GM10248 (cell line): Measurements from ENCODE around the gene CFAP77.

Experiments used
- CTCF ChIA-PET: fragments of 300-600 bp; sonication (Branson Sonifier 250); formaldehyde crosslinking; extraction: SDS; loops from one replicate; lab custom pipeline; 2021; ENCODE audit warnings: antibody characterized with exemption; lab: Yijun Ruan, JAX
- POLR2A ChIA-PET: fragments of 350-650 bp; sonication (Branson Sonifier 250); formaldehyde crosslinking; extraction: SDS; loops from one replicate; lab custom pipeline; 2020; ENCODE audit warnings: antibody characterized with exemption; lab: Yijun Ruan, JAX
- DNase-seq: peaks from one replicate; pipeline ENCODE4 v3.0.0; 2012; ENCODE audit errors: extremely low spot score
- TF ChIP-seq, protein P1 (sequence below): IDR thresholded peaks from 2 replicates; pipeline ENCODE4 v1.5.1; 2012; ENCODE audit warnings: mild to moderate bottlenecking, low read depth; ENCODE audit errors: extremely low read depth, missing control alignments, control extremely low read depth

The CFAP77 gene

DNA sequence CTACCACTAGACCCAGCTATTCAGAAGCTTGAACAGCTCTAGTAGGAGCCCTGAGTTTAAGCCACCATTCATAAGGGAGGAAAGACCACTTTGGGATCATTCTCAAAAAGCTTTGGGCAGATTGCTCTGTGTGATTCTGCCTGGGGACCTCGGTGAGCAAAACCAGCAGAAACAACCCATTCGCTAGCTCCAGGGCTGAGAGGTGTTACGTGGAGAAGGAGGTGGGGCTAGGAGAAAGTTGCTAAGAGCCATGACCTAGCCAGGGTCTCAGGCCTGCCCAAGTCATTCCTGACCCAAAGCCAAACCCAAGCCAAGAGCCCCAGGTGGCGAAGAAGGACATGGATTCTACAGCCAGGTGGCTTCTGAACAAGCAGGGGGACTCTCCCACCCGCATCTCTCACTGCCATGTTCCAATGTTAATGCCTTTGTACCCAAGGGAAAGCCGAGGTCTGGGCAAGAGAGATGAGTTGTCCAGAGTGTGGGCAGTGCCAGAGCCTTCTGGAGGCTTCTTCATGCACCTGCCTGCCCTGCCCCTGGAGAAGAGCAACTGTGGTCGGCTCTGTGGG lies 168.4 kb downstream of the CFAP77 start:
- ChIA-PET POLR2A (no interaction called here), CTCF (interaction anchor here (1.0 kb wide), 1 partner anchor 71 kb away, joined by 4 read pairs; no protein-coding TSS in a partner anchor)
- DNase-seq: no peak
- TF ChIP-seq, protein P1, sequence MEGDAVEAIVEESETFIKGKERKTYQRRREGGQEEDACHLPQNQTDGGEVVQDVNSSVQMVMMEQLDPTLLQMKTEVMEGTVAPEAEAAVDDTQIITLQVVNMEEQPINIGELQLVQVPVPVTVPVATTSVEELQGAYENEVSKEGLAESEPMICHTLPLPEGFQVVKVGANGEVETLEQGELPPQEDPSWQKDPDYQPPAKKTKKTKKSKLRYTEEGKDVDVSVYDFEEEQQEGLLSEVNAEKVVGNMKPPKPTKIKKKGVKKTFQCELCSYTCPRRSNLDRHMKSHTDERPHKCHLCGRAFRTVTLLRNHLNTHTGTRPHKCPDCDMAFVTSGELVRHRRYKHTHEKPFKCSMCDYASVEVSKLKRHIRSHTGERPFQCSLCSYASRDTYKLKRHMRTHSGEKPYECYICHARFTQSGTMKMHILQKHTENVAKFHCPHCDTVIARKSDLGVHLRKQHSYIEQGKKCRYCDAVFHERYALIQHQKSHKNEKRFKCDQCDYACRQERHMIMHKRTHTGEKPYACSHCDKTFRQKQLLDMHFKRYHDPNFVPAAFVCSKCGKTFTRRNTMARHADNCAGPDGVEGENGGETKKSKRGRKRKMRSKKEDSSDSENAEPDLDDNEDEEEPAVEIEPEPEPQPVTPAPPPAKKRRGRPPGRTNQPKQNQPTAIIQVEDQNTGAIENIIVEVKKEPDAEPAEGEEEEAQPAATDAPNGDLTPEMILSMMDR: no peak

DNA sequence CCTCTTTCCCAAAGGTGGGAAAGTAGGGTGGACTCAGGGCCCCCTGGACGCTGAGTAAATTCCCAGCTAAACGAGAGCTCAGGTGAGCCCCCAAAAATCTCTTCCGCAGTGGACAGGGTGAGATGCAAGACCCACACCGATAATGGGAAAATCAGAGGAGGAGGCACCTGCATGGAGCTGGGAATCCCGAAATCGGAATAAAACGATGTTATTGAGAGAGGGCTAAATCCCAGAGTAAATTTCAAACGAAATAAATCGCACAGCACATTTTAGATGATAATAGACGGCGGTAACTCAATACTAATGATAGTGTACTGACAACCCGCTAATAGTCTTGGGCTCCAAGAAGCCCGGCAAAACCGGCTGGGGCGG lies 169.4 kb downstream of the CFAP77 start:
- TF ChIP-seq, protein P1: no peak
- ChIA-PET POLR2A (no interaction called here), CTCF (no interaction called here)
- DNase-seq: no peak

DNA sequence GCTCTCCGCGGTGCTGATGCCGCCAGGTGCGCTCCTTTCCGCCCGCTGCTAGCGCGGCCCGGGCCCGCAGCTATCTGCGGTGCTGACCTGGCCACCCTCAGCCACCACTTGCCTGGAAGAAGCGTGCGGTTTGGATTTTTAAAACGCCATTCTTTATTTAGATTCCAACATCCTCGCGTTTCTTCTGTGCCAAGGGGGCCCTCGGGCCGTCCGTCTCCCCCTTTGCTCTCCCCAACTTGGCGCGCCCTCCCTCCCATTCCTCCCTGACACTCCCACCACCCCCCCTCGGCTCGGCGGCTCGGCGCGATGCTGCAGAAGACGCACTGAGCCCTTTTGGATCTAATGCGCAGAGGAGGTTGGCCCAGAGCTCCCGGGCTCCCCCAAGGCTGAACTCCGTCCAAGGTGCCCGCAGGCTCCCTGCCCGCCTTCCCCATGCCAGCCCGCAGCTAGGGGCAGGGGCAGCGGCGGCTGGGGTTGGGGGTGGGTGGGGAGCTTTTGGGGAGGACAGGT lies 172.3 kb downstream of the CFAP77 start, which contains the start of gene BARHL1:
TSS of gene BARHL1 (plus strand) at position 331 of the 510 bp plus-strand sequence. CDS start 192 bp downstream, outside the sequence.
- no peak for DNase-seq
- TF ChIP-seq, protein P1: no peak
- POLR2A ChIA-PET: interaction anchor here (0.7 kb wide), 1 partner anchor 331 kb away, joined by 3 read pairs; no protein-coding TSS in a partner anchor
- CTCF ChIA-PET: no interaction called here

DNA sequence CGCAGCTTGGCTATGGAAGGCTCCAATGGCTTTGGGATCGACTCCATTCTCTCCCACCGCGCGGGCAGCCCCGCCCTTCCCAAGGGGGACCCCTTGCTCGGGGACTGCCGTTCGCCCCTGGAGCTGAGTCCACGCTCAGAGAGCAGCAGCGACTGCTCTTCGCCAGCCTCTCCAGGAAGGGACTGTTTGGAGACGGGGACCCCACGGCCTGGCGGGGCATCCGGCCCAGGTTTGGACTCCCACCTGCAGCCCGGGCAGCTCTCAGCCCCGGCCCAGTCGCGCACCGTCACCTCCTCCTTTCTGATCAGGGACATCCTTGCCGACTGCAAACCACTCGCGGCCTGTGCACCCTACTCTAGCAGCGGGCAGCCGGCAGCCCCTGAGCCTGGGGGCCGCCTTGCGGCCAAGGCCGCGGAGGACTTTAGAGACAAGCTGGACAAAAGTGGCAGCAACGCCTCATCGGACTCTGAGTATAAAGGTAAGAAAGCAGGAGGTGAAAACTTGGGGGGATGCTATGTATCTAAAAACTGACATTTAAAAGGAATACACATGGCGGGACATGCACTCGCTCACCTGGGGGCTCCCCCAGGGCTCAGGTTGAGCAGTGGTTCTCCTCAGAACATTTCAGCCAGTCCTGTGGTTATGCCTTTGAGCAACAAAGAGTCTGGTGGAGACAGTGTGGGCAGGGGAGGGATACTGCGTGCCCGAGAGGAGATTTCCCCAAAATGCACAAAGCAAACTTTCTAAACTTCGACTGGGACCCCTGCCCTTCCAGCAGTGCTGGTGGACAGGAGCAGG lies 173.0 kb downstream of the CFAP77 start:
- CTCF ChIA-PET: interaction anchor here (1.1 kb wide), 1 partner anchor 8 kb away, joined by 3 read pairs; no protein-coding TSS in a partner anchor
- TF ChIP-seq, protein P1: no peak
- DNase-seq: no peak
- POLR2A ChIA-PET: no interaction called here

DNA sequence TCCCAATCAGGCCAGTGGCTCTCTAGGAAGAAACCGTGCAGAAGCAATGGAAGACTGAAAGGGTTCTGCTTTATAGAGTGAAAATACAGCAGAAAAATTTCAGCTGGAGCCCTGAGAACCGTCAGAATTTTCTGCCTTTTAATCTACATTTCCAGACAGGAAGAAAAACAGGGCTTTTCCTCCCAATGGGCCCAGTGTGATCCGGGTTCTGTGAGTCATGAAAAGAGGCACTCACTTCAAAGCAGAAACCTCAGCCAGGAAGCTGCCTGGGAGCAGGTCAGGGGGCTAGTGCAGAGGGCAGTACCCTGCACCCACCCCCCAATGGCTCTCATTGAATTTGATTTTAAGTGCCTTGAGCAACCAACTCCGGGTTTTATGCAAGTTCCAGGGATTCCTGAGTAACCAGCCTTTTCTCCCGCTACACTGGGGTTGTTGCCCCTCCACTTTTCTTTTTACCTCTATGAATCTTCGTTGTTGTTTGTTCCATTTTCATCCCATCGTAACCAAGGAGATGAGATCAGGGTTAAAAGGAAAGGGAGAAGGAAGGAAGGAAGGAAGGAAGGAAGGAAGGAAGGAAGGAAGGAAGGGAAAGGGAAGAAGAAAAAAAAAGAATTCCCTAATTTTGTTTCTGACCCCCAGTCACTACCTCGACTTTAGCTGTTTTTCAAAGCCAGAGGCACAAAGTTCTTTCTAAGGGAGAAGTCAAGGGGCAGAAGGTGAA lies 173.7 kb downstream of the CFAP77 start:
- POLR2A ChIA-PET: no interaction called here
- TF ChIP-seq, protein P1: no peak
- CTCF ChIA-PET: interaction anchor here (1.1 kb wide), 1 partner anchor 9 kb away, joined by 3 read pairs; no protein-coding TSS in a partner anchor
- no peak for DNase-seq

DNA sequence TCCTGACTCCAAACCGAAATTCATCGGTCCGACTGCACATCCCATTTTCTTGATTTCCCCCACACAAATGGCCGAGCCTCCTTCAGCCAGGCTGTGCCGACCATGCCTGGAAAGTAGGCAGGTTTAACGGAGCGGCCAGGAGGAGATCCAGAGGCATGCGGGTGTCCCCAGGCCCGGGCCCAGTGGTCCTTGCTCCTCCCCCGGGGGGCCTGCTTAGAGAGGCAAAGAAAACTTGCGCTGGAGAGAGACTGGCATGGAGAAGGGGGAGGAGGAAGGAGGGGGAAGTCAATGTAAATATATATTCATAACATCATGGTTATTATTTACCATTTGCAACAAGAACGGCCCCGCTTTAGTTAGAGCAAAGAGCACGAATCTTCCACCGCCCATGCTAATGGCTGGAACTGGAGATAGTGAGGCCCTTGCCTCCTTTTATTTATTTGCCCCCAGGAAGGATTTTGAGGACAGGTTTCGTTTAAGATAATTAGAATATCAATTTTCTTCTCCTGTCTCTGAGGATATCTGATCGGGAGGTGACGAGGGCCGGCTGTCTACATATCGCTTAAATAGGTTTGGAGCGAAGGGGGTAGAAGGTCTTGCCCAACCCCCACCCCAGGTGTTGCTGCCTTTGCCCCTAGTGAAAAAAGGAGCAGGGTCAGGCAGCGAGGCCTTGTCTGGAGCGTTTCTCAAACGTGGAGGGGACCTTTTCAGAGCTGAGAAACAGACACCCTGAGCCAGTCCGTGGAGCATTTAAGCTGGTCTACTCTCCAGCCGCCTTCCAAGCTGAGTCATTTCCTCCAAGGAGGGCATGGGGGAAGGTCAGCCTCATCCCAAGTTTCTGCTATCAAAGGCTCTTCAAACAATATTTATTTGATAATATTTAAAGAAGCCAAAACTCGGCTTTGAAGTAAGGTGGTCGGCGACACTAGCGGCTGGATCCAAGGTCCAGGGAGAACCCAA lies 174.9 kb downstream of the CFAP77 start:
- TF ChIP-seq, protein P1: no peak
- DNase-seq: no peak
- CTCF ChIA-PET: no interaction called here
- POLR2A ChIA-PET: no interaction called here
